Activated T-helper 1 cell treated with Interleukin-2 at 50 U/mL for 16 hours (primary cell): ENCODE data around the gene RAB11FIP3.
"Not testable (repeated sequence)": the region's sequence is repeated elsewhere in the genome, so short reads cannot be mapped to it uniquely, and the experiment has no call there.

Experiments
- DNase-seq: peaks from one replicate; pipeline ENCODE4 v3.0.0-alpha.2; 2020; ENCODE audit warnings: low read depth

RAB11FIP3 gene

DNA sequence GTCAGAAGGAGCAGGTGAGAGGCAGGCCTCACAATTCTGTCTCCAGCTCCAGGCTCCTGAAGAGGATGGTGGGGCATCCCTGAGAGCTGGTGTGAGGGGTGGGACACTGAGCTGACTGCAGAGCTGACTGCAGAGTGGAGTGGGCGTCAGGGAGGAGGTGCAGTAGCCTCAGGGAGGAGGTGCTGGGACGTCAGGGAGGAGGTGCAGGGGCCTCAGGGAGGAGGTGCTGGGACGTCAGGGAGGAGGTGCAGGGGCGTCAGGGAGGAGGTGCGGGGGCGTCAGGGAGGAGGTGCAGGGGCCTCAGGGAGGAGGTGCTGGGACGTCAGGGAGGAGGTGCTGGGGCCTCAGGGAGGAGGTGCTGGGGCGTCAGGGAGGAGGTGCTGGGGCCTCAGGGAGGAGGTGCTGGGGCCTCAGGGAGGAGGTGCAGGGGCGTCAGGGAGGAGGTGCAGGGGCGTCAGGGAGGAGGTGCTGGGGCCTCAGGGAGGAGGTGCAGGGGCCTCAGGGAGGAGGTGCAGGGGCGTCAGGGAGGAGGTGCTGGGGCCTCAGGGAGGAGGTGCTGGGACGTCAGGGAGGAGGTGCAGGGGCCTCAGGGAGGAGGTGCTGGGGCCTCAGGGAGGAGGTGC is 41.9 kb downstream of the RAB11FIP3 start:
- not testable (repeated sequence) for DNase-seq

DNA sequence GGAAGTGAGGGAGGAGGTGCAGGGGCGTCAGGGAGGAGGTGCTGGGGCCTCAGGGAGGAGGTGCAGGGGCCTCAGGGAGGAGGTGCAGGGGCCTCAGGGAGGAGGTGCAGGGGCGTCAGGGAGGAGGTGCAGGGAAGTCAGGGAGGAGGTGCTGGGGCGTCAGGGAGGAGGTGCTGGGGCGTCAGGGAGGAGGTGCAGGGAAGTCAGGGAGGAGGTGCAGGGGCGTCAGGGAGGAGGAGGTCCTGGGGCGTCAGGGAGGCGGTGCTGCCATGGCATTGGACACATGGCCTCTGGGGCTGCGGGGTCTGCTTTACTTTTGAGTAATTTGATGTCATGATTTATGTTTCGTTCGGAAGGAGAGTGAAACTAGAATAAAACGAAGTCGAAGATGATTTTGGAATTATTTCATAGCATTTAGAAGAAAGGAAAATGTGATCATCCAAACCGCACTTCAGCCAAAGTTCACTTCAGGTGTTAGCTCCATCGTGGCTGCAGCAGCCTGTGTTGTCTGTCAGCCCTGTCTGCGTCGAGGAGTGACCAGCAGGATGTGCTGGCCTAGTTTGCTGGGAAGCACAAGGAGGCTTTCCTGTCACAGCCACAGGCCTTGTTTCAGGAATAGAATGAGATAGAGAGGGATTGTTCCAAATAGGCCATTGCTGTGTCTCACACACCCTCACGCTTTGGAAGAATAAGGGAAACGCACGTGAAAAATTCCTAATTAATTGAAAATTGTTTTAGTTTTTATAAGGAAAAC is 42.8 kb downstream of the RAB11FIP3 start:
- no peak for DNase-seq

DNA sequence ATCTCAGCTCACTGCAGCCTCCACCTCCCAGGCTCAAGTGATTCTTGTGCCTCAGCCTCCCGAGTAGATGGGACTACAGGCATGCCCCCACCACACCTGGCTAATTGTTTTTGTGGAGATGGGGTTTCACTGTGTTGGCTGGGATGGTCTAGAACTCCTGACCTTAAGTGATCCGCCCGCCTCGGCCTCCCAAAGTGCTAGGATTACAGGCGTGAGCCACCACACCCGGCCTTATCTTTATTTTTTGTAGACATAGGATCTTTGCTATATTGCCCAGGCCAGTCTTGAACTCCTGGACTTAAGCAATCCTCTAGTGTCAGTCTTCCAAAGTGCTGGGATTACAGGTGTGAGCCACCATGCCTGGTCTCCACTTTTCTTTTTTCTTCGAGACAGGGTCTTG is 44.0 kb downstream of the RAB11FIP3 start:
- not testable (repeated sequence) for DNase-seq

DNA sequence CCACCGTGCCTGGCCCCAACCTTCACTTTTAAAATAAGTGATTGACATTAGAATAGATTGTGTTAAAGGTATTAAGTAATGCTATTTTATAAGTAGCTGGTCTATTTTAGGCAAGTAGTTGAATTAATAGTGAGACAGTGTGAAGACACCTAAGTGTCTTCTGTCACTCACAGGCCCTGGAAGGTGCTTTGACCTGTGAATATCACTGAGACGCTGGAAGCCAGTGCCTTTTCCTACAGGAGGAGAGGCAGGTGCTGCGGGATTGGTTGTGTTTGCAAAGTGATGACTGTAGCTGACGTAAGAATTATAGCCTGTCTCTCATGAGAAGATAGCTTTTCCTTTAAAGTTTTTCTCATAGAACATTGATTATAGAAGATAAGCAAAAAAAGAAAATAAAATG is 45.0 kb downstream of the RAB11FIP3 start:
- no peak for DNase-seq

DNA sequence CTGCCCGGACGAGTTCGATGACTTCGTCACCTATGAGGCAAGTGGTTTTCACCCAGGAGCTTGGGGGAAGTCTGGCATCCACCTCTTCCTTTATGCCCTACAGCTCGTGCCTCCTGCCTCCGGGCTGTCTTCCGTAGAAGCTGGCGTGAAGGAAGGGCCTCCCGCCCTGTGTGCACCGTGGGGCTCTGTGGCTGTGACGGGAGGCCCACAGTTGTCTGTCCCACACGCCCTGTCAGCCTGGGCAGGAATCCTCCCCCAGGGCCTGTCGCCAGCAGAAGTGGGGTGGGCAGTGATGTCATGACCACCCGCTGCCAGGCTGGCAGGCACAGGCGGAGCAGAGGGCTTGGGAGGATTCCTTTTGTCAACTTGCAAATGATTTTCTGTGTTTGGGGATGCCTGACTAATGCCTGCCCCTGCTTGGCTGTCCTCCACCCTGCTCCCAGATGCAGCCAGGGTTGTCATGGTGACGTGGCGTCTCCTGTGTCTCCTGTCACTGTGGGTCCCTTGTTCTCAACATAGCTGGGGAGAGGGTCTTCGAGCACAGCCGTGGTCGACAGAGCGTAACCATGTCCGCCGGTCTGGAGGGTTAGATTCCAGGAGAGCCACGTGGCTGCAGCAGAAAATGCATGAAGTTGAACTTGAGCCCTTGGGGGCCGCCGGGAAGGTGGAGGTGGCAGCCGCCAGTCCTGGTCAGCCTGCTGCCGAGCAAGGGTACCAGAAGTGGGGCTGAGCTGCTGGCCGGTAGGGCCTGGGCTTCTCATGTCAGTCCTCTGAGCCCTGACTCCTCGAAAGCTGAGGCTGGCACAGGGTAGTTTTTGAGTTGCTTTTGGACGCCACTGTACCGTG is 46.1 kb downstream of the RAB11FIP3 start:
- DNase-seq: no peak

DNA sequence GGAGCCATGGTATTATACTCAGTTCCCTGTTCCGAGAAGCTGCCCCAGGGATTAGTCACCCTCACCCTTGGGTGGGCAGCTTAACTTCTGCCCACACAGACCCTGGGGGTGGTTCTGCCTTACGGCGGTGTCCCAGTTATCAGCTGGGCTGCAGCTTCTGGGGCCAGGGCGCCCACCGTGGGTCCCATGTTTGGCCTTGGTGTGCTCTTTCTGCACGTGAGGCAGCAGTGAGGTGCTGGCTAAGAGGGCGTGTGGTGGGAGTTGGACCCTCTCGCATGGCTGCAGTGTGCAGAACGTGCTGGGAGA is 46.7 kb downstream of the RAB11FIP3 start:
- DNase-seq: no peak

DNA sequence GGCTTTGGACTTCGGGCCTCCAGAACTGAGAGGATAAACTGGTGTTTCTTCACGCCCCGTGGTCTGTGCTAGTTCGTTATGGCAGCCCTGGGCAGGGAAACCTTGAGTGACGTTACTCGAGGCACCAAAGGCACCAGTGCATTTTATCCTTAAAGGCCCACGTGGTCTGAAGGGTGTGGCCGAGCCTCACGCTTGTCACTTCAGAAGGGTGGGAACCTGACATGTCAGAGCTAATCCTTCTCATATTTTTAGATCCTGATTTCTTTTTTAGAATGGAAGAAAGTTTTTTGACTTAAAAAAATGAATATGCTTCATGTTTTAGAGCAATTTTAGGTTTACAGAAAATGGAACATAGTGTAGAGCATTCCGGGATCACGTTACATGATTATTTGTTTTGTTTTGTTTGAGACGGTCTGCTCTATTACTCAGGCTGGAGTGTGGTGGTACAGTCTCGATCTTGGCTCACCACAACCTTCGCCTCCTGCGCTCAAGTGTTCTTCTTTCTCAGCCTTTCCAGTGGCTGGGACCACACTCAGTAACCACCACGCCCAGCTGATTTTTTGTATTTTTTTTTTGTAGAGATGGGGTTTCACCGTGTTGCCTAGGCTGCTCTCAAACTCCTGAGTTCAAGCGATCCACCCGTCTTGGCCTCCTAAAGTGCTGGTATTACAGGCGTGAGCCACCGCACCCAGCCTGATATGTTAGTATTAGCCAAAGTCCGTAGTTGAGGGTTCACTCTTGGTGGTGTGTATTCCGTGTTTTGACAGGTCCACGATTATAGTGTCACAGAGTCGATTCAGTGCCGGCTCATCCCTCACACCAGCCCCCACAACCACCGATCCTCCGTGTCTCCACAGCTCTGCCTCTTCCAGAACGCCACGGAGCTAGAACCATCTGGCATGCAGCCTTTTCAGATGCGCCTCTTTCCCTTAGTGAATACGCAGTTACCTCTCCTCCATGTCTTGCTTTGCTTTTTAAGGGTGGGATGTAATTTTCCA is 47.9 kb downstream of the RAB11FIP3 start:
- no peak for DNase-seq

DNA sequence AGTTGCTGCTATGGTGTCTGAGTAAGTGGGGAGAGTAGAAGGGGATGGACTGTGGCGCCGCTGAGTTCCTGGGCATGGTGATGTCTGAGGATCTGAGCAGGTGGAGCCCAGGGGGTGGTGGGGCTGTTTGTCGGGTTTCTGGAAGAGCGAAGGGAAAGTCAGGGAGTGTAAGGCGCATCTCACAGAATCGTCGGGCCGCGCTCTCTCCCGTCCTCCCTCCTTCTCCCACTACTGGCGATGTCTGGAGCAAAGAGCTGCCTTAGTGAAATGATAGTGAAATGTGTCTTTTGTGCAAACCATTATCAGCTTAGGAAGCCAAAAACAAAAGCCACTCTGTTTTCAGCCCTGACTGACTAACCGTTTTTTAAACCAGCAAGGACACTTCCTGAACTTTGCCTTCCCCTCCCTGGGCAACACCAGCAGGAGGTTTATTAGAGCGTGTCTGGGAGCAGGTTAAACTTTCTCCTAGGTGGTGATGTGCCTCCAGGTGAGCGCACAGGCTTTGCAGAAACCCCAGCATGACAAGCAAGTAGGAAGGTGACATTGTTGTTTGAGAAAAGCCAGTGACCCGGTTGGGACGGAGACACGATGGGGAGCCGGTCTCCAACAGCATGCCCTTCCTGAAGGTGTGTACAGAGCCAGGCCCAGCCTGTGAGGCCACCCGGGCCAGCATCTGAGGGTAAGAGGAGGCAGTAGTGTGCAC is 49.1 kb downstream of the RAB11FIP3 start:
- no peak for DNase-seq

DNA sequence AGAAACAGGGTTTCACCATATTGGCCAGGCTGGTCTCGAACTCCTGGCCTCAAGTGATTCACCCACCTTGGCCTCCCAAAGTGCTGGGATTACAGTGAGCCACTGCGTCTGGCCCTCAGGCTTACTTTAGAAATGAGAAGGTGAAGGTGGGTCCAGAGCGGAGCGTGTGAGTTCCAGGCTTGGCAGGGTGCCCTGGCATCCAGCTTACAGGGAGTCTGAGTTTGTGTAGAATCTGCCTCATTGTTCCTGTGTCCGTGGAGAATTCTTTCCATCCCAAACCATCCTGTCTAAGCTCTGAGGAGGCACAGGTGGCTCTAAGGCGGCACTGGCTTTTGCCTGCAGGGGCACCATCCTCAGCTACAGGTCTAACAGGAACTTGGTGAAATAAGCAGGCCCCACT is 50.6 kb downstream of the RAB11FIP3 start:
- DNase-seq: no peak

DNA sequence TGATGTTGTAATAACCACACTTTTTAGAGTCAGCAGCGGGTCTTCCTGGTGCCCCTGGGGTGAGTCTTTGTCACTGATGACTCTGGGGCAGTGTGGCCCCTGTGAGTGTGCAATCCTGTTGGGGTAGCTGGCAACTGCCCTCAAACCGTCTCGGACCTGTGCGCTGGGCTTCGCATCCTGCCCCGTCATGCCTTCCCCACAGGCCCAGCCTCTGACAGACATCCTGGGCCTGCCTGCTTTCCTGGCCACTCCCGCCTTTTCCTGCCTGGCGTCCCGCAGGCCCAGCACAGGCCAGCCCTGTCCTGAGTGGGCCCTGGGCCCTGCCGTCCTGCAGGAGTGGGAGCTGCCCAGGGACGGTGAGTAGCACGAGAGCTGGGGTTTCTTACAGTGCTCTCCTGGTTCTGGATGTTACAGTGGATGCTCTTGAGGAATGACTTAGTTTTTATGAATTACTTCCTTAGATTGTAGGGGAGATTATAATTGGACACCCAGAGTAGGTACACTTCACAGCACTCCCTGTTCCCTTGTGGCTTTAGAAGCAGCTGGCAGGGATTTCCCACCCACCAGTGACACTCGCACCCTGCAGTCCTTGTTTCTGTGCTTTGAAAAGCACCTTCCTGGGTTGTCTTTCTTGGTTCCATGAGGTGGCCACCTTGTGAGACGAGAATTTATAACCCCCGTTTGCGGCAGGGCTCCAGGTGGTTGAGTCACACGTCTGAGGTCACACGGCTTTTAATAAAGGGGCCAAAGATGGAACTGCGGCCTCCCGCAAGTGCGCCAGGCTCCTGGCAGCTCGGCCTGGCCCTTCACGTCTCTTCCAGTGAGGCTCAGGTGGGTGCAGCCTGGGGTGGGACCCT is 52.1 kb downstream of the RAB11FIP3 start:
- no peak for DNase-seq

DNA sequence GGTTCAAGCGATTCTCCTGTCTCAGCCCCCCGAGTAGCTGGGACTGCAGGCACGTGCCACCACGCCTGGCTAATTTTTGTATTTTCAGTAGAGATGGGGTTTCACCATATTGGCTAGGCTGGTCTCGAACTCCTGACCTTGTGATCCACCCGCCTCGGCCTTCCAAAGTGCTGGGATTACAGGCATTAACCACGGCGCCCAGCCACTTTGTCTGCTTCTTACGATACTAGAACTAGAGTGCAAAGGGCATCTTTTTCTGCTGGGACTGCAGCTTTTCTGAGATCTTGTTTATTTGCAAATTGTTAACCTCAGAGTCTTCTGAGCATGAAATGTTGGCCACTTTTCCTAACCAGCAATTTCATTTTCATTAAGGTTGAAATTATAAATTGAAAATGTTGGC is 52.8 kb downstream of the RAB11FIP3 start:
- DNase-seq: not testable (repeated sequence)

DNA sequence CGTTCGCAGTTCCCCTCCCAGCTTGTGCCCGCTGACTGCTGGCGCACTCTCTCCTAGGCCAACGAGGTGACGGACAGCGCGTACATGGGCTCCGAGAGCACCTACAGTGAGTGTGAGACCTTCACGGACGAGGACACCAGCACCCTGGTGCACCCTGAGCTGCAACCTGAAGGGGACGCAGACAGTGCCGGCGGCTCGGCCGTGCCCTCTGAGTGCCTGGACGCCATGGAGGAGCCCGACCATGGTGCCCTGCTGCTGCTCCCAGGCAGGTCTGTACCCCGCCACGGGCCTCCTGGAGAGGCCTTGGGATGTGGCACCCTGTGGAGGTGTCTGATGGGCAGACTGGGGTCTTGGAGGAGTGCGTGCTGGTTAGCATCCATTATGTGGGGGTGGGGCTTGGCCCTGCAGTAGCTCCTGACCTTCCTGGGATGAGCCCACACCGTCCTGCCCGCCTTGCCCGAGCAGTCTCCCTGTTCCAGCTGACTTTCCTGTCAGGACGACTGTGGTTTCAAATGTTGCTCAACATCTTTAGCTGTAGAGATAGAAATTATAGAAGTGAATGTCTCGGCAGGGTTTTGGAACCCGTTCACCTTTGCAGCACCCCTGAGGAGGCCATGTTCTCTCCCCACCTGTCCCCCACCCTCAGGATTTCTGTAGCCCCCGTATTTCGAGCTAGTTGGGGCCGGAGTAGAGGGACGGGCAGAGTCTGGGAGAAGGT is 57.2 kb downstream of the RAB11FIP3 start:
- no peak for DNase-seq

DNA sequence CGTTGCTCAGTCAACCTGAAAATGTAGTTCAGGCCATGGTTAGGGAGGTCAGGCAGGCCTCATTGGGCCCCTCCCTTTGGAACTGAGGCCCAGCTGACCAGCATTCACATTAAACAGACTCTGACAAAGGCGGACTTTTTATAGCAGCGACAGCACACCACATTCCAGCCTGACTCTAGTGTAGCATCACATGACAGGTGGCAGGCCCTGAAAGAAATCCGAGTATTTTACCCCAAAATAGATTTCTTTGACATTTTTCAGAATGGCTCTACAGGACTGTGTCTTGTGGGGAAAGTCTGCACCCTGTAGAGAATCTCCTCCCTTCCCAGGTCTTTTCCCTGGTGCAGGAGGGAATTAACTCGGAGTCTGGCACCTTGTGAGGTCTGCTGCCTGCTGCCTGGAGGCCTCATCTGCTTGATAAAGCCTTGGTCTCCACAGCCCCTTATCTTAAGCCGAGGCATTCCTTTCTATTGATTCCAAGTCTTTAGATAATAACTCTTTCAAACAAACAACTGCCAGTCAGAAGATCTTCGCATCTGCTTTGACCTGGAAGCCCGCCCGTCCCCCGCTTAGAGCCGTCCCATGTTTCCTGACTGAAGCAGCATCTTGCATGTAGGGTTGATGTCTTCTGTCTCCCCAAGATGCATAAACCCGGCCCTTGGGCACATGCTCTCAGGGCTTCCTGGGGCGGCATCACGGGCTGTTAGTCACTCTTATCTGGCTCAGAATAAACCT is 58.1 kb downstream of the RAB11FIP3 start:
- no peak for DNase-seq

DNA sequence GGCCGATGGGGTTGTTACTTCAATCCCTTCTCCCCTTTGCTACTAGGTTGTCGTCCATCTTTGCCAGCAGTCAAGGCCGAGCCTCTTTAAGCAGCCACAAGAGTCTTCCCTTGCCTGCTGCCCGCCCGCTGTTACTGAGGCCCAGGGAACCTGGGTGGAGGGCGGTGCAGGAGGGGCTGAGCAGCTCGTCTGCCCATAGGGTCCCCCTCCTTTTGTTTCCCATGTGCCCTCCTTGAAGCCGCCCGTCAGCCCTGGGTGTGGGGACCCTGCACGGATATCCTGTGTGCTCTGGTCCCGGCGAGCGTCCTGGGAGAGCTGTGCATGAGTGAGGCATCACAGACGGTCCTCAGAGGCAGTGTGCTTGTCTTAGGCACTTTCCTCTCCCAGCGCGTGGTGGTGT is 64.2 kb downstream of the RAB11FIP3 start:
- no peak for DNase-seq

DNA sequence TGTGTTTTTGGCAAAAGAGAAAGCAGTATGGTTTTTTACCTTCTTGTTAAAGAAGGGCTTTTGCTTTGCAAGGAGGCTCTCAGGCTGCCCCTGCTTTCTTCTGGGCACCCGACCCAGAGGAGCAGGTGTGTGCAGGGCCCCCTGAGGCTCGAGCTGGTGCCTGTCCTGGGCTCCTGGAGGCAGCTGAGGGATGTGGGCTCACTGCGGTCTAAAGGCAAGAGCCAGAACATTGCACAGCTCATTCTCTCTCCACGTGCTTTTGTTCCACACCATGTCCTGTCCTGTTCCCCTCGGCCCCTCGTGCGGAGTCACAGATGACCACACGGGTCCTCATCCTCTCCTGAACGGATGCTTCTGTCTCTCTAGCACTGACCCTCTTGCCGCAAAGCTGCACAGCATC is 65.3 kb downstream of the RAB11FIP3 start:
- no peak for DNase-seq

DNA sequence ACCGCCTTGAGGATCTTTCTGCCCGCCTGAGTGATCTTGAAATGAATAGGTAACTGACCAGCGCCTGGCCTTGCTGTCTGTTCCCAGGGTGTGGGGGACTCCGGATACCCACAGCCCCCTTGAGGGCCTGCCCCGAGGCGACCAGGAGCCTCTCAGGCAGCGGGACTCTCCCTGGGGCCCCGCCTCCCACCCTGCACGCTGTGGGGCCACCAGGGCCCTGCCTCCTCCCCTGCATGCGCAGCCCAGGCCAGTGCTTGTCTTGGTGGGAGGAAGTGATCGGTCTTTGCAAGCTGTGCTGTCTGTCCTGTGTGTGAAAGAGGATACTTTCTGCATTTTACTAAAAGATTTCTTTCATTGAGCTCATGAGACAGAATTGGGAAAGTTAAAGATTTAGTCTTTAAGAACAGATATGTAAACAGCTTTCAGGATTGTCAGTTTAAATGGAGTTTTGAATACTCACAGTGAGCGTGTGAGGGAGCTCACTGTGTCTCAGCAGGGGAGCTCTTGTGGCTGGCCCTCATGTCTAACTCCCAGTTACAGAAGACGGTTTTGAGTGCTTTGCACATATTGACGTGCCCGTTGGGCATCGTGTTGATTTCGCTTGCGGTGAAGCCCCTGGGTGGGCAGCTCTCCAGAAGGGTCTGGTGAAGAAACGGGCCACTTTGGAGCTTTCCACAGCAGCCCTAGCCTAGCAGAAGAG is 65.9 kb downstream of the RAB11FIP3 start:
- no peak for DNase-seq

DNA sequence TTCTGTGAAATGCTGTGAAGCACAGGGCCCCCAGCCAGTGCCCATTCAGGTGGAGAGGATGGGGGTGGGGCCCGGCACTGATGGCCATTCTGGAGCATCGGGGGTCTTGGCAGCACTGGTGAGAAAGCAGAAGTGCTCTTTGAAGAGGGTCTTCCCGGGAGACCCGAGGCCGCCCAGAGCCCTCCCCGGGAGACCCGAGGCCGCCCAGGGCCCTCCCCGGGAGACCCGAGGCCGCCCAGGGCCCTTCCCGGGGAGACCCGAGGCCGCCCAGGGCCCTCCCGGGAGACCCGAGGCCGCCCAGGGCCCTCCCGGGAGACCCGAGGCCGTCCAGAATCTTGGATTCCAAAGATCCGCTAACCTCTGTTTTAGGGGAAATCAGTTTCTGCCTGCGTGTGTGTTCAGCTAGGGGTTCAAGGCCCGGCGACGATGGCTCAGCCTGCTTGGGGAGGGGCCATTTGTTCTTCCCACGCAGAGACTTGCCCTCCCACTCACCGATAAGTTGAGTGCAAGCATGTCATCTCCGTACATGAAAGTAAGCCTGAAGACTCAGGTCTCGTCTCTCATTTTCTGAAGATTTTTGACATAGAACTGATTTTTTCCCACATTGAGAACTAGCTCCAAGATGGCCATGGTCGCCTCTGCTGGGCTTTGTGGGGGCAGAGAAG is 66.9 kb downstream of the RAB11FIP3 start:
- DNase-seq: no peak

DNA sequence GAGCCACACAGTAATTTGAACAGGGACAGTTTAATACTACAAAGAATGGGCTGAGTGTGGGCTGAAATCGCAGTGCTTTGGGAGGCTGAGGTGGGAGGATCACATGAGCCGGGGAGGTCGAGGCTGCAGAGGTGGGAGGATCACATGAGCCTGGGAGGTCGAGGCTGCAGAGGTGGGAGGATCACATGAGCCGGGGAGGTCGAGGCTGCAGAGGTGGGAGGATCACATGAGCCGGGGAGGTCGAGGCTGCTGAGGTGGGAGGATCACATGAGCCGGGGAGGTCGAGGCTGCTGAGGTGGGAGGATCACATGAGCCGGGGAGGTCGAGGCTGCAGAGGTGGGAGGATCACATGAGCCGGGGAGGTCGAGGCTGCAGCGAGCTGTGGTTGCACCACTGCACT is 69.2 kb downstream of the RAB11FIP3 start:
- DNase-seq: not testable (repeated sequence)
